Uterus (tissue), 2 donors: ENCODE results near the gene CLDN24.

ENCODE experiments used
- POLR2A ChIP-seq, 2 donors: fragments of 450-650 bp; IDR thresholded peaks; one replicate each; pipeline ENCODE4 v1.6.1; 2016; ENCODE audit warnings: antibody characterized with exemption in 2 of 2, mild to moderate bottlenecking in 1 of 2, moderate library complexity in 1 of 2
- TF ChIP-seq, protein P1 (sequence below), 4 experiments: fragments of 200-600 bp in 2 of 4; fragments of 450-650 bp in 2 of 4; sonication (generic) in 2 of 4; IDR thresholded peaks; one replicate each; pipeline ENCODE4 v1.5.1; 2016 to 2019; ENCODE audit warnings: antibody characterized with exemption in 4 of 4, mild to moderate bottlenecking in 2 of 4, moderate library complexity in 1 of 4

DNA sequence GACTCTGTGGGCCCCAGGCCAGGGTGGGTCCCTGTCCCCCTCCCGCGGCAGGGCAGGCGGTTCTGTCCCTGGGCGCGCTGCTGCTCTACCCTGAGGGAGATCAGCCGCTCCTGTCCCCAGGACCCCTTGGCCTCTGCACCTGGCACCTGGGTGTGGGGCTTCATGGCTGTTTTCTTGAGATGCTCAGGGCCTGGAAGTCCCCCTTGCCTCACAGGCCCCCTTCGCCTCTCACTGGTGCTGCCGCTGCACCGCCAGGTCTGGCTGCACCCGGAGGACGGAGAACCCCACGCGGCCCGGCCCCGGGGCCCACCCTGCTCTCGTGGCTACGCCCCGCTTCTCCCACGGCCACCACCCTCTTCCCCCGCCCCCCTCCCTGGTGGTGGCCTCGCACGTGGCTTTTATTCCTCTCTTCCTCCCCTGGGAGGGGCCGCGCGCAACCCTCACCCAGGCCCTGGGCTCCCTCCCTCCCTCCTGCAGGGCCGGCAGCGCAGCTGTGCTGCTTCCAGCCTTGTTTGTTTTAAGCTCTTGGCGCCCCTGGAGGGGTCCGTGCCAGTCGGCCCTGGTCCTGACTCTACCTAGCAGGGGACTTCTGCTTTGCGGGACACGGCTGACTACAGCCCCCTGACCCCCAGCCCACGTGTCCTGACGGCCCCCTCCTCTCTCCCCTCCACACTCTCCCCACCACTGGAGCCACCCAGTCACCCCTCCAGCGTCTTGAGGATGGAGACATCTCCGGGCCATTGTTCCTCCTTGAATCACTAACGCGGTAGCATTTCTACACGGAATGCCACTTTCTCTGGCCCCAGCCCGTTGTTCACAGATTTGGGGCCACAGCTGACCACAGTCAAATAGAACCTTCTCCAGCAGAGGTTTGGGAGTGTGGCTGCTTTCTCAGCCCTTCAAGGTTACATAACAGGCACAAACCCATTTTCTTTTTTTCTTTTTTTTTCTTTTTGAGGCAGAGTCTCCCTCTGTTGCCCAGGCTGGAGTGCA, 20.6 kb upstream of the CLDN24 start:
- TF ChIP-seq POLR2A (IDR thresholded peaks at IDR 0.05) = no peak
- TF ChIP-seq, protein P1, sequence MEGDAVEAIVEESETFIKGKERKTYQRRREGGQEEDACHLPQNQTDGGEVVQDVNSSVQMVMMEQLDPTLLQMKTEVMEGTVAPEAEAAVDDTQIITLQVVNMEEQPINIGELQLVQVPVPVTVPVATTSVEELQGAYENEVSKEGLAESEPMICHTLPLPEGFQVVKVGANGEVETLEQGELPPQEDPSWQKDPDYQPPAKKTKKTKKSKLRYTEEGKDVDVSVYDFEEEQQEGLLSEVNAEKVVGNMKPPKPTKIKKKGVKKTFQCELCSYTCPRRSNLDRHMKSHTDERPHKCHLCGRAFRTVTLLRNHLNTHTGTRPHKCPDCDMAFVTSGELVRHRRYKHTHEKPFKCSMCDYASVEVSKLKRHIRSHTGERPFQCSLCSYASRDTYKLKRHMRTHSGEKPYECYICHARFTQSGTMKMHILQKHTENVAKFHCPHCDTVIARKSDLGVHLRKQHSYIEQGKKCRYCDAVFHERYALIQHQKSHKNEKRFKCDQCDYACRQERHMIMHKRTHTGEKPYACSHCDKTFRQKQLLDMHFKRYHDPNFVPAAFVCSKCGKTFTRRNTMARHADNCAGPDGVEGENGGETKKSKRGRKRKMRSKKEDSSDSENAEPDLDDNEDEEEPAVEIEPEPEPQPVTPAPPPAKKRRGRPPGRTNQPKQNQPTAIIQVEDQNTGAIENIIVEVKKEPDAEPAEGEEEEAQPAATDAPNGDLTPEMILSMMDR (IDR thresholded peaks at IDR 0.05) = no peak
